A549 (cell line): ENCODE results near the gene CD47.

Source experiments
- CHD4 ChIP-seq: fragments of 200-600 bp; sonication (generic); IDR thresholded peaks from 2 replicates; pipeline ENCODE4 v1.6.1; 2016; ENCODE audit warnings: antibody characterized with exemption, mild to moderate bottlenecking, borderline replicate concordance
- RFX5 ChIP-seq: fragments of 450-650 bp; IDR thresholded peaks from 2 replicates; pipeline ENCODE4 v1.7.1; 2014; ENCODE audit warnings: antibody characterized with exemption, mild to moderate bottlenecking, moderate library complexity
- TF ChIP-seq, protein P1 (sequence below): fragments of 250-450 bp; sonication (Bioruptor Pico); IDR thresholded peaks from 2 replicates; pipeline ENCODE4 v1.5.0; 2021; ENCODE audit warnings: mild to moderate bottlenecking, moderate library complexity, borderline replicate concordance

DNA sequence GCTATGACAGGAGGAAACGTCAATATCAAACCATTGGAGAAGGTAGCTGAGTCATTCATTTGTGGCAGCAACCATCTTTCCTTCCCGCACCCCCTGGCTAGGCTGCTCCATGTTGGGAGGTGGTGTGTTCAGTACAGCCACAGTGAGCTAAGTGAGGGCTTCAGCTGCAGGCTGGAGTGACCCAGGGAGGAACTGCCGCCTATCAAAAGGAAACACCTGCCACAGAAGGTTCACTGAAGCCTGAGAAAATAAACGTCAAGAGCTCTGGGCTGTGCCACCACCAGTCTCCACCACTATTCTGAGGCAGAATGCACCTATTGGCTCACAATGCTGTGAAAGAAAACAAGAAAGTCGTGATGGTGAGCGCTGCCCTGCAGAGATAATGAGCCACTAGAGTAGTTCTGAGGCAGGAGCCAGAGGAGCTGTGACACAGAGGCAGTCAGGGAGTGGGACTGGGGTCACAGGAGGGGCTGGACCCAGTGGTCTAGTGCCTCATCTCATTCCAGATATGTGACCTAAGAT, 34.8 kb upstream of the CD47 start:
- TF ChIP-seq CHD4, result no peak
- TF ChIP-seq, protein P1, sequence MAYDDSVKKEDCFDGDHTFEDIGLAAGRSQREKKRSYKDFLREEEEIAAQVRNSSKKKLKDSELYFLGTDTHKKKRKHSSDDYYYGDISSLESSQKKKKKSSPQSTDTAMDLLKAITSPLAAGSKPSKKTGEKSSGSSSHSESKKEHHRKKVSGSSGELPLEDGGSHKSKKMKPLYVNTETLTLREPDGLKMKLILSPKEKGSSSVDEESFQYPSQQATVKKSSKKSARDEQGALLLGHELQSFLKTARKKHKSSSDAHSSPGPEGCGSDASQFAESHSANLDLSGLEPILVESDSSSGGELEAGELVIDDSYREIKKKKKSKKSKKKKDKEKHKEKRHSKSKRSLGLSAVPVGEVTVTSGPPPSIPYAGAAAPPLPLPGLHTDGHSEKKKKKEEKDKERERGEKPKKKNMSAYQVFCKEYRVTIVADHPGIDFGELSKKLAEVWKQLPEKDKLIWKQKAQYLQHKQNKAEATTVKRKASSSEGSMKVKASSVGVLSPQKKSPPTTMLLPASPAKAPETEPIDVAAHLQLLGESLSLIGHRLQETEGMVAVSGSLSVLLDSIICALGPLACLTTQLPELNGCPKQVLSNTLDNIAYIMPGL (CRISPR knock-in tag), result no peak
- TF ChIP-seq RFX5, result no peak
